ENCODE measurements around the gene MDM1.

GRCh38 chr12:68293347-68293746 lies 38.8 kb downstream of the MDM1 start:
- TF ChIP-seq POLR2A (IDR thresholded peaks at IDR 0.05) (no peak), CTCF (IDR thresholded peaks at IDR 0.05) (no peak)

All from thyroid gland (tissue), 4 donors.